CD14-positive monocyte (primary cell): ENCODE data around the gene FBXL13. TPM values are rescaled to one million over a fixed set of nuclear protein-coding genes. Genes with fewer than 3 reads are reported as not detected.

ENCODE experiments used
- DNase-seq, 3 donors: peaks; one replicate each; pipeline ENCODE4 v3.0.0-alpha.2; 2011 to 2022
- H2AFZ ChIP-seq: 2 replicates; pipeline ENCODE4 v1.6.0; 2012; ENCODE audit warnings: mild to moderate bottlenecking, low read depth, low read length, inconsistent platforms; ENCODE audit not compliant: insufficient read depth, poor library complexity, severe bottlenecking
- H3K27ac ChIP-seq, 2 donors: 1 replicate in 1 of 2; 2 replicates in 1 of 2; pipeline ENCODE4 v1.5.1; 2012 to 2013; ENCODE audit warnings: low read length in 2 of 2, control low read depth in 1 of 2, inconsistent platforms in 1 of 2, low read depth in 1 of 2, mild to moderate bottlenecking in 1 of 2
- H3K27me3 ChIP-seq, 2 donors: one replicate each; pipeline versions ENCODE4 v1.6.0 to v1.6.1; 2011 to 2013; ENCODE audit warnings: low read length in 2 of 2; ENCODE audit not compliant: control insufficient read depth in 2 of 2, insufficient read depth in 2 of 2
- H3K36me3 ChIP-seq, 2 donors: replicated peaks in 1 of 2; 1 replicate in 1 of 2; 2 replicates in 1 of 2; pipeline versions ENCODE4 v1.5.1 to v1.6.1; 2012 to 2013; ENCODE audit warnings: low read length in 2 of 2, control low read depth in 1 of 2, inconsistent platforms in 1 of 2, mild to moderate bottlenecking in 1 of 2; ENCODE audit not compliant: insufficient read depth in 2 of 2, control insufficient read depth in 1 of 2
- H3K4me1 ChIP-seq, 2 donors: 1 replicate in 1 of 2; 2 replicates in 1 of 2; pipeline versions ENCODE4 v1.5.1 to v1.6.1; 2012 to 2013; ENCODE audit warnings: low read length in 2 of 2, control low read depth in 1 of 2, inconsistent platforms in 1 of 2, mild to moderate bottlenecking in 1 of 2, moderate library complexity in 1 of 2; ENCODE audit not compliant: insufficient read depth in 2 of 2, control insufficient read depth in 1 of 2
- H3K4me2 ChIP-seq: replicated peaks from 2 replicates; pipeline ENCODE3; 2012; ENCODE audit warnings: low read length, moderate library complexity, mild to moderate bottlenecking; ENCODE audit not compliant: poor library complexity, severe bottlenecking; ENCODE audit errors: extremely low read depth
- H3K4me3 ChIP-seq, 3 experiments: fragments of 200-600 bp in 1 of 3; sonication (generic) in 1 of 3; replicated peaks in 1 of 3; 1 replicate in 2 of 3; 2 replicates in 1 of 3; pipeline ENCODE4 v1.5.1; 2011 to 2013; ENCODE audit warnings: low read length in 3 of 3, mild to moderate bottlenecking in 3 of 3, control low read depth in 2 of 3, low read depth in 2 of 3, inconsistent platforms in 1 of 3, moderate library complexity in 1 of 3
- H3K79me2 ChIP-seq: 2 replicates; pipeline ENCODE4 v1.6.0; 2012; ENCODE audit warnings: mild to moderate bottlenecking, control low read depth, inconsistent platforms, low read length, moderate library complexity; ENCODE audit not compliant: insufficient read depth
- H3K9ac ChIP-seq: 2 replicates; pipeline ENCODE4 v1.6.0; 2017; ENCODE audit warnings: low read length, mild to moderate bottlenecking; ENCODE audit not compliant: insufficient read depth, poor library complexity, severe bottlenecking
- H3K9me3 ChIP-seq, 2 donors: replicated peaks in 1 of 2; 1 replicate in 1 of 2; 2 replicates in 1 of 2; pipeline versions ENCODE4 v1.5.1 to v1.6.1; 2012 to 2013; ENCODE audit warnings: low read length in 2 of 2, control low read depth in 1 of 2; ENCODE audit not compliant: control insufficient read depth in 1 of 2, insufficient read depth in 1 of 2
- H4K20me1 ChIP-seq: 2 replicates; pipeline ENCODE4 v1.6.0; 2012; ENCODE audit warnings: mild to moderate bottlenecking, low read length, control low read depth, moderate library complexity; ENCODE audit not compliant: insufficient read depth
- H3K27ac Mint-ChIP-seq, 7 donors: one replicate each; pipeline ENCODE4 v1.8.0; 2020; ENCODE audit warnings: mild to moderate bottlenecking in 7 of 7, mixed read lengths in 7 of 7, moderate library complexity in 6 of 7, inconsistent platforms in 2 of 7
- H3K27me3 Mint-ChIP-seq, 3 donors: one replicate each; pipeline ENCODE4 v1.8.0; 2021 to 2022; ENCODE audit warnings: low read depth in 3 of 3, mild to moderate bottlenecking in 3 of 3, mixed read lengths in 3 of 3, moderate library complexity in 3 of 3, inconsistent platforms in 1 of 3
- H3K36me3 Mint-ChIP-seq, 2 donors: one replicate each; pipeline ENCODE4 v1.8.0; 2020; ENCODE audit warnings: mixed read lengths in 2 of 2, inconsistent platforms in 1 of 2, mild to moderate bottlenecking in 1 of 2
- H3K4me1 Mint-ChIP-seq: one replicate; pipeline ENCODE4 v1.8.0; 2020; ENCODE audit warnings: mild to moderate bottlenecking, mixed read lengths
- H3K4me3 Mint-ChIP-seq, 2 donors: one replicate each; pipeline ENCODE4 v1.8.0; 2020; ENCODE audit warnings: mild to moderate bottlenecking in 2 of 2, mixed read lengths in 2 of 2, moderate library complexity in 1 of 2
- H3K9me3 Mint-ChIP-seq, 7 donors: one replicate each; pipeline ENCODE4 v1.8.0; 2020 to 2022; ENCODE audit warnings: mixed read lengths in 7 of 7, mild to moderate bottlenecking in 6 of 7, moderate library complexity in 6 of 7, inconsistent platforms in 2 of 7
- CTCF ChIP-seq: fragments of 200-600 bp; IDR thresholded peaks from one replicate; pipeline ENCODE4 v1.8.0; 2022; ENCODE audit warnings: antibody characterized with exemption, mild to moderate bottlenecking
- WGBS: methylation state at CpG from one replicate; pipeline ENCODE4 v1.1.5; 2013; ENCODE audit warnings: missing lambda C conversion rate; ENCODE audit not compliant: insufficient coverage; 5-methylcytosine and 5-hydroxymethylcytosine counted together
- intact Hi-C, 2 donors: fragments of 100-400 bp; cut with micrococcal nuclease; formaldehyde crosslinking; loops; one replicate each; pipeline versions ENCODE4 v1.15.0 to v1.15.1; 2023
- polyA plus RNA-seq, 3 donors: library from polyadenylated mRNA; depleted of rRNA in 1 of 3; unstranded in 2 of 3; stranded (reverse) in 1 of 3; fragments of 300-500 nt in 2 of 3; fragments of >200 nt in 1 of 3; fragmentation: Illumina TruSeq in 2 of 3; gene quantifications; 1 replicate in 2 of 3; 2 replicates in 1 of 3; pipeline ENCODE4 v1.2.3, GENCODE V29; 2012 to 2021

The FBXL13 gene
- polyA plus RNA-seq, 3 donors: 0.05 TPM; not detected in 2

- TF ChIP-seq CTCF: no peak
- Histone ChIP-seq H3K4me1 (no peaks in the 10 kb centered on the region), H3K27me3 (no peaks in the 10 kb centered on the region), H3K9me3 (no peaks in the 10 kb centered on the region), H3K27ac (no peak overlapping the region), H3K4me3 (no peak overlapping the region), H3K9ac (no peak overlapping the region), H3K79me2 (no peaks in the 10 kb centered on the region), H2AFZ (no peak overlapping the region), H4K20me1 (no peaks in the 10 kb centered on the region), H3K36me3 (no peaks in the 10 kb centered on the region), H3K4me2 (no peak overlapping the region)
- no peak overlapping the region for H3K4me3 Mint-ChIP-seq
- intact Hi-C loops: no loop called here
- peaks cover 4 to 14% of the 10 kb centered on the region in 2 donors for H3K36me3 Mint-ChIP-seq
- H3K27me3 Mint-ChIP-seq: no peaks in the 10 kb centered on the region
- peaks cover 0 to 3% (median 0%) of the 10 kb centered on the region in 7 donors for H3K9me3 Mint-ChIP-seq
- H3K27ac Mint-ChIP-seq: no peak overlapping the region
- WGBS: no CpG with 5 or more reads among the region's 3 CpGs
- no peak for DNase-seq
- no peaks in the 10 kb centered on the region for H3K4me1 Mint-ChIP-seq
Measured at GRCh38 chr7:102837802-102838201, 236.8 kb downstream of the FBXL13 start.

GRCh38 chr7:102836977-102837376 lies 237.6 kb downstream of the FBXL13 start:
- Histone ChIP-seq H3K79me2 (no peaks in the 10 kb centered on the region), H3K27me3 (no peaks in the 10 kb centered on the region), H3K9ac (no peak overlapping the region), H3K9me3 (no peaks in the 10 kb centered on the region), H3K4me3 (no peak overlapping the region), H3K36me3 (no peaks in the 10 kb centered on the region), H2AFZ (no peak overlapping the region), H3K4me2 (no peak overlapping the region), H3K4me1 (no peaks in the 10 kb centered on the region), H4K20me1 (no peaks in the 10 kb centered on the region), H3K27ac (no peak overlapping the region)
- Mint-ChIP-seq H3K4me3 (no peak overlapping the region), H3K4me1 (no peaks in the 10 kb centered on the region), H3K27me3 (no peaks in the 10 kb centered on the region), H3K27ac (no peak overlapping the region), H3K36me3 (peaks cover 4 to 13% of the 10 kb centered on the region in 2 donors), H3K9me3 (peaks cover 0 to 3% (median 0%) of the 10 kb centered on the region in 7 donors)
- no peak for TF ChIP-seq CTCF
- DNase-seq: no peak
- 94% methylated on average over 1 of the region's 1 CpG for WGBS
- intact Hi-C loops: no loop called here
